Measurements from ENCODE around the gene SGTB. TPM values are rescaled to one million over a fixed set of nuclear protein-coding genes. Genes with fewer than 3 reads are reported as not detected.

SGTB gene
- total RNA-seq, 1 experiment from 2014 or later: 9.2 TPM

- DNase-seq (ENCODE audit: low read depth, low spot score) (no peak), ATAC-seq (no peak)
- H3K36me3 ChIP-seq (ENCODE audit: control insufficient read depth, insufficient read depth, low read length): no peaks in the 10 kb centered on the region
- no peak overlapping the region for H3K27ac ChIP-seq (ENCODE audit: low read length)
- in situ Hi-C loops (cut with HindIII; ENCODE audit: low pct_unique_long_range_greater_than_20kb, low sequenced_read_pairs): no loop called here
- no peak overlapping the region for H3K4me3 ChIP-seq (ENCODE audit: low read depth in 2 of 2, low read length in 2 of 2)
- TF ChIP-seq POLR2AphosphoS5 (IDR thresholded peaks at IDR 0.05; ENCODE audit: low read depth, low read length): no peak
- no peak for TF ChIP-seq CTCF (IDR thresholded peaks at IDR 0.05)
- TF ChIP-seq TCF7L2 (IDR thresholded peaks at IDR 0.05; ENCODE audit: low read depth, low read length): no peak
- no peak for TF ChIP-seq SIN3A (IDR thresholded peaks at IDR 0.05; ENCODE audit: borderline replicate concordance, insufficient read depth, low read depth, low read length)
- no peak for TF ChIP-seq REST (IDR thresholded peaks at IDR 0.05; ENCODE audit: insufficient read depth in 1 of 2, low read depth in 2 of 2, low read length in 1 of 2)
- H3K4me1 ChIP-seq (ENCODE audit: control insufficient read depth, insufficient read depth, low read length): no peaks in the 10 kb centered on the region
- no TSS peak for BruUV-seq (replicated peaks)
- no peaks in the 10 kb centered on the region for H3K27me3 ChIP-seq (ENCODE audit: control insufficient read depth, insufficient read depth, low read length)
- CTCF ChIA-PET: no interaction called here
- POLR2A ChIA-PET: no interaction called here
- no peaks in the 10 kb centered on the region for H3K9me3 ChIP-seq (ENCODE audit: control insufficient read depth, insufficient read depth, low read depth, low read length)
- intact Hi-C loops (cut with micrococcal nuclease; ENCODE audit: unreplicated experiment): no loop called here
Measured at GRCh38 chr5:65646938-65647337, 75.0 kb downstream of the SGTB start.

DNA sequence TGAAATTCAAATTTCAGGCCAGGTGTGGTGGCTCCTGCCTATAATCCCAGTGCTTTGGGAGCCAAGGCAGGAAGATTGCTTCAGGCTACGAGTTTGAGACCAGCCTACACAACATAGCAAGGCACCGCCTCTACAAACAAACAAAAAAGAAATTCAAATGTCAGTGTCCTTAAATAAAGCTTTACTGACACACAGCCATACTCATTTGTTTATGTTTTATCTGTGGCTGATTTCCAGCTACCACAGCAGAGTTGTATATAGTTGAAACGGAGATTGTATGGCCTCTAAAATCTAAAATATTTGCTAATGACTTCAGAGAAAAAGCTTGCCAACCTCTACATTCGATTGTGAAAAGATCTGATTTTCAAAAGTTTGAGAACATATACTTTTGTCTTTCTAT, 81.7 kb downstream of the SGTB start:
- POLR2A ChIA-PET: no interaction called here
- TF ChIP-seq TCF7L2 (IDR thresholded peaks at IDR 0.05; ENCODE audit: low read depth, low read length): no peak
- no peak for TF ChIP-seq SIN3A (IDR thresholded peaks at IDR 0.05; ENCODE audit: borderline replicate concordance, insufficient read depth, low read depth, low read length)
- TF ChIP-seq CTCF (IDR thresholded peaks at IDR 0.05): no peak
- no peak for TF ChIP-seq POLR2AphosphoS5 (IDR thresholded peaks at IDR 0.05; ENCODE audit: low read depth, low read length)
- TF ChIP-seq REST (IDR thresholded peaks at IDR 0.05; ENCODE audit: insufficient read depth in 1 of 2, low read depth in 2 of 2, low read length in 1 of 2): no peak
- H3K27ac ChIP-seq (ENCODE audit: low read length): no peak overlapping the region
- in situ Hi-C loops (cut with HindIII; ENCODE audit: low pct_unique_long_range_greater_than_20kb, low sequenced_read_pairs) (no loop called here), intact Hi-C loops (cut with micrococcal nuclease; ENCODE audit: unreplicated experiment) (no loop called here)
- peaks cover 2% of the 10 kb centered on the region; the same call in 1 of the 2 replicates for H3K36me3 ChIP-seq (ENCODE audit: control insufficient read depth, insufficient read depth, low read length)
- no peaks in the 10 kb centered on the region for H3K9me3 ChIP-seq (ENCODE audit: control insufficient read depth, insufficient read depth, low read depth, low read length)
- ATAC-seq (no peak), DNase-seq (ENCODE audit: low read depth, low spot score) (no peak)
- BruUV-seq (replicated peaks): no TSS peak
- no peak overlapping the region for H3K4me3 ChIP-seq (ENCODE audit: low read depth in 2 of 2, low read length in 2 of 2)
- CTCF ChIA-PET: no interaction called here
- no peaks in the 10 kb centered on the region for H3K27me3 ChIP-seq (ENCODE audit: control insufficient read depth, insufficient read depth, low read length)
- no peaks in the 10 kb centered on the region for H3K4me1 ChIP-seq (ENCODE audit: control insufficient read depth, insufficient read depth, low read length)
